SK-N-MC (cell line): ENCODE results near the gene PMFBP1.

Experiments used
- EZH2 ChIP-seq: fragments of 200-600 bp; sonication (generic); IDR thresholded peaks from one replicate; pipeline ENCODE4 v1.6.1; 2017; ENCODE audit warnings: antibody characterized with exemption
- FOXP2 ChIP-seq: optimal IDR thresholded peaks from 2 replicates; pipeline ENCODE3; 2011; ENCODE audit warnings: mild to moderate bottlenecking, moderate library complexity; ENCODE audit not compliant: insufficient read depth; ENCODE audit errors: extremely low read length, control extremely low read depth
- POLR2AphosphoS5 ChIP-seq: IDR thresholded peaks from 2 replicates; pipeline ENCODE4 v1.6.1; 2012; ENCODE audit warnings: mild to moderate bottlenecking, low read depth, low read length, borderline replicate concordance

DNA sequence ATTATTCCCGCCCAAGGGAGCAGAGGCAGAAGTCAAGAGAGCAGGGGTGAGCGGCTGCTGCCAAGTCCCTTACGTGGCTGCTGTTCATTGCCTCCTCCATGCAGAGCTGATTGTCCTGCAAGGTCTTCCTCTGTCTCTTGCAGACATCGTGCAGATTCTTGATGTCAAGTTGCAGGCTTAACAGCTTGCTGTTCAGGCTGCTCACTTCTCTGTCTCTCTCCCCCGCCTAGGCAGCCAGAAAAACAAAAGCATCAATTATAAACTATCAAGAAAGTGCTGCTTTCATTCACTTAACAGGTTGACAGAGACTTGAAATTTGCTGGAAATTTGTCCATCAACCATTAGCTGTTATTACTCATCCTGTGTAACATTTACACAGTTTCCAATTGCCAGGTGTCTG lies 7.3 kb downstream of the PMFBP1 start:
- TF ChIP-seq POLR2AphosphoS5 (no peak), EZH2 (no peak), FOXP2 (no peak)
